HG03521 (cell line): ENCODE results near the gene KDM6A.
"Not testable (repeated sequence)": the region's sequence is repeated elsewhere in the genome, so short reads cannot be mapped to it uniquely, and the experiment has no call there.

ENCODE experiments used
- ATAC-seq: cut with Tn5 transposase; IDR thresholded peaks from one replicate; pipeline ENCODE4 v1.9.1; 2021; ENCODE audit warnings: mild to moderate bottlenecking, moderate library complexity; ENCODE audit not compliant: unreplicated experiment

The KDM6A gene

DNA sequence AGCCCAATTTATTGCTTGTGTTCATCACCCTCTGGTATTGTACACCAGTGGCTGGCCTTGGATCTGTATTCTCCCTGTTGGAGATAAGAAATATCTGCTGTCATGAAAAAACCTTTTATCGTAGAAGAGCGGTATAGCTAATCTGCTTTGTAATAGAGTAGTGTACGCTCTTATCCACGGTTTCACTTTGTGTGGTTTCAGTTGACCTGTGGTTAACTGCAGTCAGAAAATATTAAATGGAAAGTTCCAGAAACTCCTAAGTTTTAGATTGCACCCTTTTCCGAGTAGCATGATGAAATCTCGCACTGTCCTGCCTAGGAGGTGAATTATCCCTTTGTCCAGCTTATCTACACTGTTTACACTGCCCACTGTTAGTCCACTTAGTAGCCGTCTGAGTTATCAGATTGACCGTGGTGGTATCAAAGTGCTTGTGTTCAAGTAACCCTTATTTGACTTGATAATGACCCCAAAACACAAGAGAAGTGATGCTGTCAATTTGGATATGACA lies 42.4 kb downstream of the KDM6A start:
- no peak for ATAC-seq

DNA sequence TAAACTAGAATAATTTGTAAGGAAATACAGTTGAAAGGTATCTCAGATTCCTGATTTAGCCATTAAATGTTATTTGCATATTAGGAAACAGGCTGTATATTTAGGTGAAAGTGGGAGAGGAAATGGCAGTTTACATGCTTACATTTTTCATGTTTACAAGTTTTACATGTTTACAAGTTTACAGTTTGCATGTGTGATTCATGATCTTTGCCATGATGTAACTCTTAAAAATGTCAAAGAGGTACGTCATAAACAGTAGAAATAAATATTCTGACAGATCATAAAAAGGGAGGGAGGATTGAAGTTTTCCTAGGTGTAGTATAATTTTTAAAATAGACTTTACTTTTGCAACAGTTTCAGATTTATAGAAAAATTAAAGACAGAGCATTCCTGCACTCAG lies 45.7 kb downstream of the KDM6A start:
- ATAC-seq = no peak

DNA sequence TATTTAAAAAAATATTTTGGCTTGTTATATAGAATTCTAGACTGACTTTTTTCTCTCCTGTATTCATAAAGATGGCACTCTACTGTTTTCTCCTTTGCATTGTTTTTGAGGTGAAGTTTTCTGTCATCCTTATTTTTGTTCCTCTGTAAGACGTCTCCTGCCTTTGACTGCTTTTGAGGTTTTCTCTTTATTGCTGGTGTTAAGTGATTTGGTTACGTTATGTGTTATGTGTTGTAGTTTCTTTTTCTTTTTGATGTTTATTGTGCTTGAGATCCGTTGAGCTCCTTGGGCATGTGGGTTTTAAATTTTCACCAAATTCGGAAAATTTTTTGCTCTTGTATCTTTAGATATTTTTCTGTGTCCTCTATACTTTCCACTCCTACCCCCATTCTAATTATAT lies 50.0 kb downstream of the KDM6A start:
- no peak for ATAC-seq

DNA sequence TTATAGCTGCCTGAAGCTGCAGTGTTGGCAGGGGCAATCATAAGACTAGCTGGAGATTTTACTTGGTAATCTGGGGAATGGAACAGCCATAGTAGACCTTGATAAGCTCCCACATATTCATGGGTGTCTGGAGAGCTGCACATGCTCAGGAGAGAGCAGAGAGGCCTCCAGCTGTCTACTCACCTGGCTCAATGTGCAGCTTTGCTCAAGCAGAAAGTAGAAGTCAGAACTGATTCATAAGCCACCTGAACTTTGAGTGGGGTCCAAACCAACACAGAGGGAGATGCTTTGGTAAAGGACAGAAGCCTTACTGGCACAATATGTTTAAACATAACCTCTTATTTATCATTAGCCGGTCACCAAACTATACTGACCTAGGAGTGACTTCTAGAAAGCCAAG lies 54.4 kb downstream of the KDM6A start:
- no peak for ATAC-seq

DNA sequence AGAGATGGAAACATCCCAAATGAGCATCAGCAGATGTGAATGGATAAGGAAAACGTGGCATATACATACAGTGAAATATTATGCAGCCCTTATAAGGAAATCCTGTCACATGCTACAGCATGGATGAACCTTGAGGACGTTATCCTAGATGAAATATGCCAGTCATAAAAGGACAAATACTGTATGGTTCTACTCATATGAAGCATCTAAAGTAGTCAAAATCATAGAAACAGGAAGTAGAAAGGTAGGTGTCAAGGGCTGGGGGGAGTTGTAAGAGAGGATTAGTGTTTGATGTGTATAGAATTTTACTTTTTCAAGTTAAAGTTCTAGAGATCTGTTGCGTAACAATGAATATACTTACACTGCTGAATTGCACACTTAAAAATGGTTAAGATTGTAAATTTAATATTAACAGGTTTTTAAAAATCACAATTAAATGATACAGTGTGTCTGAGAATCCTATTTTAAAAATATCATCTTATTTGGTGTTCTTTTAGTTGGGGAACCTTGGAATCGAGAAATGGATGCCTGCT lies 58.5 kb downstream of the KDM6A start:
- ATAC-seq = no peak

DNA sequence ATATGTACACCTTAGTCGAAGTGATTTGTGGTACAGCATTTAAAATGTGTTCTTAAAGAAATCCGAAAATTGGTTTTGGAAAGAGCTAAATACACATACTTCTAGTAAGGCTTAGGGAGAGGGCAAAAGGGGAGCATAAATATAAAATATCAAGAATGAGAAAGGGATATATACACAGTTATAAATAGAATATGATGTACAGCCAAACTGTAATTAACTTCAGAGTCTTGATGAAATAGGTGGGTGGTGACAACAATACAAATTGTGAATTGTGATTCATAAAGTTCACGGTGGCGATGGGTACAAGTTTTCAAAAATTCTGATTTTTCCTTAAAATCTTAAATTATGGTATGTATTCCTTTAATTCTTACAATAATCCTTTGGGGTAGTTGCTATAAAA lies 62.2 kb downstream of the KDM6A start:
- ATAC-seq = no peak

DNA sequence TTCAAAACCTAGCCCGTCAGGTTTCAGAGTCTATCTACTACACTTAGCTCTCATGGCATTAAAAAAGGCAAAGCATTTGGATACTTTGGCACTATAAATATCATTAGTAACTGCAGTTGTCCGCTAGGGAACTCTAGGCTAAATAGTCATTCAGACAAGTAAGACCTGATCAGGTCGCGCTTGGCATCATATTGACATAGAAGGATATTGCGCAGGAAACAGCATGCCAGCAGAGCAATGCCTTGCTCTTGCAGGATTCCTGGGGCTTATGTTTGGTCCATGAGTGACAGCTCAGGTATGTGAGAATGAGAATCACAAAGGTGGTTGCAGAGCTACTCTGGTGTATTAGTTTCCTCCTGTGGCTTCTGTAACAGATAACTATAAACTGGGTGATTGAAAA lies 62.7 kb downstream of the KDM6A start:
- ATAC-seq = no peak

DNA sequence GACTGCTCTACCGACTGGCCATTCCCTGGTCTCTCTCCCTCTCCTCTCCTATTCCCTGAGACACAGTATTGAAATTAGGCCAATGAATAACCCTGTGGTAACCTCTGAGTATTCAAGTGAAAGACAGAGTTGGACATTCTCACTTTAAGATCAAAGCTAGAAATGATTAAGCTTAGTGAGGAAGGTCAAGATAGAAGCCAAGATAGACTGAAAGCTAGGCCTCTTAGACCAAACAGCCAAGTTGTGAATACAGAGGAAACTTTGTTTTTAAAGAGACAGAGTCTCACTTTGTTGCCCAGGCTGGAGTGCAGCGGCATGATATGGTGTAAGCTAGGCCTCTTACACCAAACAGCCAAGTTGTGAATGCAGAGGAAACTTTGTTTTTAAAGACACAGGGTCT lies 64.6 kb downstream of the KDM6A start:
- ATAC-seq = no peak

DNA sequence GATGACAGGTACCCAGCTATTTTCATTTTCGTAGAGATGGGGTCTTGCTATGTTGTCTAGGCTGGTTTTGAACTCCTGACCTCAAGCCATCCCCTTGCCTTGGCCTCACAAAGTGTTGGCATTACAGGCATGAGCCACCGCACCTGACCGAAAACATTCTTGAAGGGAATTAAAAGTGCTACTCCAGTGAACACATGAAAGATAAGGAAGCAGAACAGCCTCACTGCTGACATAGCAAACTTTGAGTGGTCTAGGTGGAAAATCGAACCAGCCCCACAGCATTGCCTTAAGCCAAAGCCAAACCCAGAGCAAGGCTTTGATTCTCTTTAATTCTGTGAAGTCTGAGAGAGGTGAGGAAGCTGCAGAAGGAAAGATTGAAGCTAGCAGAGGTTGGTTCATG lies 65.1 kb downstream of the KDM6A start:
- ATAC-seq = no peak

DNA sequence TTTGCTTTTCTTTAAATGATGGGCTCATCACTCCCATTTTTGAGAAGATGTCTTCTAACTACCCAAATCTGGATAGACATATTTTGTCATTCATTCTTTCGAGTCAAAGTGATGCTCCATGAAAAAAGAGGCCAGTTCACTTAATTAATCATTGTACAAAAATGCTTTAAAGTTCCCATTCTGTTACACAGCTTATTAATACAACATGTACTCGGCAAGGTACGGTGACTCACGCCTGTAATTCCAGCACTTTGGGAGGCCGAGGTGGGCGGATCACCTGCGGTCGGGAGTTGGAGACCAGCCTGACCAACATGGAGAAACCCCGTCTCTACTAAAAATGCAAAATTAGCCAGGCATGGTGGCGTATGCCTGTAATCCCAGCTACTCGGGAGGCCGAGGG lies 67.6 kb downstream of the KDM6A start:
- ATAC-seq = not testable (repeated sequence)

DNA sequence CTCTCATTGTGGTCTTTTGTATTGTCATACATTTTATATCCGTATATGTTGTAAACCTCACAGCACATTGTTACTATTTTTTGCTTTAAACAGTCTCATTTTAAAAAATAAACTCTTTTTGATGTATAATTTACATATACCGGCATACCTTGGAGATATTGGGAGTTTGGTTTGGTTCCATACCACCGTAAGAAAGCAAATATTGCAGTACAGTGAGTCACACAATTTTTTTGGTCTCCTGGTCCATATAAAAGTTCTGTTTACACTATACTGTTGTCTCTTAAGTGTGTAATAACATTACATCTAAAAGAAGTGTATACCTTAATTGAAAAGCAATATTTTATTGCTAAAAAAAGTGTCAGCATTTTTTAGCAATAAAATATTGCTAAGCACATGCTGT lies 70.0 kb downstream of the KDM6A start:
- ATAC-seq = no peak

DNA sequence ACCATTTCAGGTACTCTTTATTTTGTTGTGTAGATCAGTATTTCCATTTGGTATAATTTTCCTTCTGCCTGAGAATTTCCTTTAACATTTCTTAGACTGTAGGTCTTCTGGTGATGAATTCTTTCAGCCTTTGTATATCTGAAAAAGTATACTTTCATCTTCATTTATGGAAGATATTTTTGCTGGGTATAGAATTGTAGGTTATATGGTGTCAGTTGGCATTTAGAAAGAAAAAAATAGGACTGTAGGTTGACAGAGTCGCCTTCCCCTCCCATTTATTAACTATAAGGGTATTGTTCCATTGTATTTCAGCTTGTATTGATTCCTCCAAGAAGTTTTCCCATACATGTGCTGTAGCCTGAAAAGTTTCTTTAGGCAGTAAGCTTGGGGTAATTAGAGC lies 71.9 kb downstream of the KDM6A start:
- no peak for ATAC-seq

DNA sequence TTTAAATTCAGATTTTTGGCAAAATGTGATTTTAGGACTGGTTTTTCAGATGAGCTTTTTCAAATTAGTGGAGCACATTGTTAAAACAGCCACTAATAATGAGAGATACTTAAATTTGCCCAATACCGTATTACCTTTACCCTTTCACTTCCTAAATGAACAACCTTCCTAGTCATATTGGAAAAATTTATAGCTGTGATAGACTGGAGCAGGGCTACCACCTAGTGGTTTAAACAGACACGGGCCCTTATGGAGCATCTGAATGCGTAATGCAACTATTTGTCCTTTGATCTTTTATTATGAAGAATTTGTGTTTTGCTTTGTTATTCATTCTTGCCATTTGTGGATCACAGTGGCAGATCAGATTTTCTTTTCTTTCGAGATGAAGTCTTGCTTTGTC lies 72.7 kb downstream of the KDM6A start:
- no peak for ATAC-seq

DNA sequence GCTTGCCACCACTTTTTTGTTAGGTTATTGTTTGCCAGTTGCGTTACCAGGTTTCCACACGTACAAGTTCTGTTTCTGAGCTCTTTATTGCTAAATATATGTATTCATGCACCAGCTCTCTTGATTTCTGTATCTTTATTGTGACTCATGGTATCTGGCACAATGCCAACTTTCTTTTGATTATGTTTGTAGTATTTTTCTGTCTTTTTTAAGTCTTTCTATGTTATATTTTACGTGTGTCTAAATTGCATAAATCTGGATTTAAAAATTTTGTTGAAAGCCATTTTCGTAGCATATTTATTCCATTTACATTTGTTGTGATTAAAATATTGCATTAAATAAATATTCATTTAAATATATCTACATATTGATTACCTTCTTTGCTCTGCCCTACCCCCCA lies 73.8 kb downstream of the KDM6A start:
- no peak for ATAC-seq

DNA sequence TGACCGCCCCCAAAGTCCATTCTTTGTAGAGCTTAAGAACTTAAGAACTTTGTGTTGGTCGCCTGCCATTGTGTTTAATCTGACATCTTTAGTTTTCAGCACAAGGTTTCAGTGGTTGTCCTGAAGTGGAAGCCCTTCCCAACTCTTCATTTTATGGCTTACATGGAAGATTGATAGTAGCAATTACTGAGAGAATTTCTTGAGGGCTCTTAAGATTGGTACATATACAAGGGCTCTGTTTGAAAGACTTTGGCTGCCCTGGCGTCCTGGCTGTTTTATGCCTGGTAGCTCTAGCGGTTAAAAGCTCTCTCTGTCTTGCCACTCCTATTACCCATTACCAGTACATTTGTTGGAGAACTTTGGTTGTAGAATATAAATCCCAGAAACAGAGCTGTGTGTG lies 75.0 kb downstream of the KDM6A start:
- ATAC-seq = no peak

DNA sequence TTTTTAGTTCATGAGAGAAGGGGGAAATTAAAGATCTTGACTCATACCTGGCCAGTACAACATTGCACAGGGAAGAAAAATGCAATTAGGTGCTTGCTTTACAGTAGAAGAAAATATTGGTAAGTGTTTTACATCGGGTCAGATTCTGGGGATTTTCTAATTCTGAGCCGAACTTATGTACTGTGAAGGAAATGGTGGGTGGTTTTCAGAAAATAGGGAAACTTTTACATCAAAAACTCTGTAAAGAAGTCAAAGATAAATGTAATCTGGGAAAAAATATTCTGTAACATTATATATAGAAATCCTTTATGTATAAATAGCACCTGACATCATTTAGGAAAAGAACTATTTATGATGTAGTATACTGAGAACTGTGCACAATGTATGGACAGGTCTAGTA lies 75.4 kb downstream of the KDM6A start:
- no peak for ATAC-seq

DNA sequence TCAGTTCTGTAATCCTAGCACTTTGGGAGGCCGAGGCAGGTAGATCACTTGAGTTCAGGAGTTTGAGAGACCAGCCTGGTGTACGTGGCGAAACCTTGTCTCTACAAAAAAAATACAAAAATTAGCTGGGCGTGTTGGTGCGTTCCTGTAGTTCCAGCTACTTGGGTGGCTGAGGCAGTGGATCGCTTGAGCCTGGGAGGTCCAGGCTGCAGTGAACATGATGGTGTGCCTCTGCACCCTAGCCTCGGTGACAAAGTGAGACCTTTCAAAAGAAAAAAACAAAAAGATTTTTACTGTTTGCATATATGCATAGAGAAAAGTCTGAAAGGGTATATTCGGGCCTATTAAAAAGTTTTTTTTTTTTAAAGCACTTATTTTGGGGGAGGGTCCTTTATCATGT lies 76.1 kb downstream of the KDM6A start:
- no peak for ATAC-seq

DNA sequence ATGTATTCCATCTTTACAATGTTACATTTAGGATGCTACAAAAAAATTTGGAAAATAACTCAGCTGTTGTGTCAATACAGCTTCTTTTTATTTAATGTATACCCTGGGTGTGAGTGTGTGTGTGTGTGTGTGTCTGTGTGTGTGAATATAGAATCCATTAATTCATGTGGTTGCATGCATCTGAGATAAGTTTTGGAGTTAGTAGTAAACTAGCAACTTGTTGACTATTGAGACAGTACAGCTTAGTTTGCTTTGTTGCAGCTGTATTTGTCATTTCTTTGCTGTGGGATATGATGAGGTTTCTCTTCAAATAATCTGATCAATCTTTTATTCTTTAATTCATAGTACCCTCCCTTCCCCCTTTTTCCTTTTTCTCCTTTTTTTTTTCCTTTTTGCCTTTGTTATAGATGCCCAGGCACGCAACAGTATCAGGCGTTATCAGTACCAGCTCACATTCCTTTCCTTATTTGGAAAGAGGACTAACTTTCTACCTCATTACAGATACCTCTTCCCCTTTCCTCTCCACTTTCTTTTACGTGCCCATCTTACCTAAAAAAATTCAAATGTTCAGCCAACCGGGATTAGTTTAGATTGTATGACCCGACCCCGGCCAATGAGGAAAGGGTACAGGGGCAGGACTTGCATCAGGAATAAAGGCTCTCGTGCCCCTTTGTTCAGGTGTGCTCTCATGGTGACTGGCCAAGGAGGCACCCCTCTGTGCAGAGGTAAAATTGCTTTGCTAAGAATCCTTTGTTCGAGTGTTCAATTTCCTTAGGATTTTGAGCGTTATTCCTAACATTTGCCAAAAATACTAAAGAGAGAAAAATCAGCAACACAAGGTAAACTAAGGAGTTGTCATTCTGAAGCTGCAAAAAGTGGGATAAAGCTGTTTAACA lies 77.7 kb downstream of the KDM6A start:
- ATAC-seq = not testable (repeated sequence)

DNA sequence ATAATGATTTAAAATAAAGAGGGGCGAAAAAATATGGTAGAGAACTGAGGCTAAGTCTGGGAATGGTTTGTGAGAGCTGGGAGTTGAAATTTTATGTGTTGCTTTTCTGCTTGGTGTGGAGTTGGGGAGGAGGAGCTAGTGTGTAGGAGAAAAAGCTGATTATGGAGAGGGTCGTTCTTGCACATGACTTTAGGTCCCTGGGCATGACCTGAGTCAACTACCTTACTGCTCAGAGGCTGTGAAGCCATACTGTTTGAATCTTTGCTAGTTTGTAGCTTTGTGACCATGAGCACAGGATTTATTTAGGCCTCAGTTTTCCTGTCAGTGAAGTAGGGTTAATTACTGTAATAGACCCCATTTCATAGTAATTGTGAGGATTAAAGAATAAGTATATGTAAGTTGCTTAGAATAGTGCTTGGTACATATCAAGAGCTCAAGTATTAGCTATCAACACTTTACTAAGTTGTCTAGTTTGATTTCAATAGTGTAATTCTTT lies 78.6 kb downstream of the KDM6A start:
- ATAC-seq = no peak

DNA sequence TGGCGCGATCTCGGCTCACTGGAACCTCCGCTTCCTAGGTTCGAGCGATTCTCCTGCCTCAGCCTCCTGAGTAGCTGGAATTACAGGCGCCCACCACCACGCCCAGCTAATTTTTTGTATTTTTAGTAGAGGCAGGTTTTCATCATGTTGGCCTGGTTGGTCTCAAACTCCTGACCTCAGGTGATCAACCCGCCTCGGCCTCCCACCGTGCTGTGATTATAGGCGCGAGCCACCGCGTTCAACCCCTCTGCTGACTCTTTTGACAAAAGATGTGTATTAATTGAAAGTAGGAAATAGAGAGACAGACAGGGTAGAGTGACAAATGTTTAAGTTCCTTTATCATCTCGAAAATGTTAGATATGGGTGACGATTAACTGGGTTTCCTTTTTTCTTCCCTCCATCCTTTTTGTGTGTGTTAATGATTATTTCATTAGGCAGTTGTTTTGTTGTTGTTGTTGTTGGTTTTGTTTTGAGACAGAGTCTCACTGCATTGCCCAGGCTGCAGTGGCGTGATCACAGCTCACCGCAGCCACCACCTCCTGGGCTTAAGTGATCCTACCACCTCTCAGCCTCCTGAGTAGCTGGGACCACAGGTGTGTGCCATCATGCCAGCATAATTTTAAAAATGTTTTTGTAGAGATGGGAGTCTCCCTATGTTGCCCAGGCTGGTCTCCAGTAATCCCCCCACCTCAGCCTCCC lies 79.5 kb downstream of the KDM6A start:
- no peak for ATAC-seq

DNA sequence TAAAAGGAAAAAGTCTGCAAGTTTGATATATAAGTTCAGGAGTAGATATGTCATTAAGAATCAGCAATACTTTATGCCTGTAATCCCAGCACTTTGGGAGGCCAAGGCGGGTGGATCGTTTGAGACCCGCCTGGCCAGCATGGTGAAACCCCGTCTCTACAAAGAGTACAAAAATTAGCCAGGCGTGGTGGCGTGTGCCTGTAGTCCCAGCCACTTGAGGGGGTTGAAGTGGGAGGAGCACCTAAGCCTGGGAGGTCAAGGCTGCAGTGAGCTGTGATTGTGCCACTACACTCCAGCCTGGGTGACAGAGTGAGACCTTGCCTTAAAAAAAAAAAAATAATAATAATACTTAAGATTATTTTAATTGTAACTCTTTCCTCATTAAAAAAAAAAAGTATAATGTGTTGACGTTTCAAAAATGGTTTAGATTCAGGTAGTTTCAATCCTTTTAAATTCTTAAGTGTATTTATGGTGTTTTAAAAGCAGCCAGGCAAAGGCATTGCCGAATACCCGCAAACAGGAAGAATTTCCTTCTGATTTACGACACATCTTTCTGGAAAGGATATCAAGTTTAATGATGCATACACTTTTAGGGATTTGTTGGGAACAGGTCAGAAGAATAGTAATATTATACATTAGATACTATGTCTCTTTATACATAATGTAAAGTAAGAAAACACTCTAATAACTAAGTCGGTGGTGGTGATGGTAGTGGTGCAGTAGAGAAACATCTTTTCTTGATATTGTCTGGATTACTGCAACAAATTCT lies 80.9 kb downstream of the KDM6A start:
- no peak for ATAC-seq
